WI38 (cell line): ENCODE results near the gene RAB44.

ENCODE experiments used
- H3K4me3 ChIP-seq: 2 replicates; pipeline ENCODE4 v1.5.1; 2011; ENCODE audit warnings: low read depth, mild to moderate bottlenecking, control low read depth, low read length
- TF ChIP-seq, protein P1 (sequence below): IDR thresholded peaks from 2 replicates; pipeline ENCODE4 v1.5.1; 2012; ENCODE audit warnings: low read depth, mild to moderate bottlenecking, control low read depth, low read length

The RAB44 gene

GRCh38 chr6:36765594-36766398, 68.2 kb downstream of the RAB44 start:
- TF ChIP-seq, protein P1, sequence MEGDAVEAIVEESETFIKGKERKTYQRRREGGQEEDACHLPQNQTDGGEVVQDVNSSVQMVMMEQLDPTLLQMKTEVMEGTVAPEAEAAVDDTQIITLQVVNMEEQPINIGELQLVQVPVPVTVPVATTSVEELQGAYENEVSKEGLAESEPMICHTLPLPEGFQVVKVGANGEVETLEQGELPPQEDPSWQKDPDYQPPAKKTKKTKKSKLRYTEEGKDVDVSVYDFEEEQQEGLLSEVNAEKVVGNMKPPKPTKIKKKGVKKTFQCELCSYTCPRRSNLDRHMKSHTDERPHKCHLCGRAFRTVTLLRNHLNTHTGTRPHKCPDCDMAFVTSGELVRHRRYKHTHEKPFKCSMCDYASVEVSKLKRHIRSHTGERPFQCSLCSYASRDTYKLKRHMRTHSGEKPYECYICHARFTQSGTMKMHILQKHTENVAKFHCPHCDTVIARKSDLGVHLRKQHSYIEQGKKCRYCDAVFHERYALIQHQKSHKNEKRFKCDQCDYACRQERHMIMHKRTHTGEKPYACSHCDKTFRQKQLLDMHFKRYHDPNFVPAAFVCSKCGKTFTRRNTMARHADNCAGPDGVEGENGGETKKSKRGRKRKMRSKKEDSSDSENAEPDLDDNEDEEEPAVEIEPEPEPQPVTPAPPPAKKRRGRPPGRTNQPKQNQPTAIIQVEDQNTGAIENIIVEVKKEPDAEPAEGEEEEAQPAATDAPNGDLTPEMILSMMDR = peak; percentile 93
- H3K4me3 ChIP-seq = no peak overlapping the region

- TF ChIP-seq, protein P1 = no peak
- no peak overlapping the region for H3K4me3 ChIP-seq
Measured at GRCh38 chr6:36766399-36766945, 68.8 kb downstream of the RAB44 start.

GRCh38 chr6:36769183-36769675, 71.6 kb downstream of the RAB44 start:
- TF ChIP-seq, protein P1 = no peak
- no peak overlapping the region for H3K4me3 ChIP-seq

GRCh38 chr6:36769676-36770499, 72.3 kb downstream of the RAB44 start:
- TF ChIP-seq, protein P1 = no peak
- no peak overlapping the region for H3K4me3 ChIP-seq

GRCh38 chr6:36771145-36771544, 73.5 kb downstream of the RAB44 start:
- TF ChIP-seq, protein P1 = no peak
- H3K4me3 ChIP-seq = no peak overlapping the region

GRCh38 chr6:36772397-36772796, 74.8 kb downstream of the RAB44 start:
- H3K4me3 ChIP-seq = no peak overlapping the region
- TF ChIP-seq, protein P1 = no peak
